Mucosa of descending colon (tissue), 3 donors: ENCODE data around the gene CD19. TPM values are rescaled to one million over a fixed set of nuclear protein-coding genes. Genes with fewer than 3 reads are reported as not detected.
"Not testable (repeated sequence)": the region's sequence is repeated elsewhere in the genome, so short reads cannot be mapped to it uniquely, and the experiment has no call there.

Experiments
- ATAC-seq: fragments of 200-7000 bp; cut with Tn5 transposase; one replicate; pipeline ENCODE4 v1.9.1; 2020; ENCODE audit warnings: mild to moderate bottlenecking, moderate library complexity
- DNase-seq, 3 donors: peaks; one replicate each; pipeline ENCODE4 v3.0.0-alpha.2; 2020
- H3K36me3 ChIP-seq: fragments of 200-600 bp; one replicate; pipeline ENCODE4 v1.8.0; 2021; ENCODE audit warnings: low read depth, mild to moderate bottlenecking
- H3K4me1 ChIP-seq: fragments of 200-600 bp; one replicate; pipeline ENCODE4 v1.8.0; 2021; ENCODE audit warnings: low read depth, mild to moderate bottlenecking
- H3K4me3 ChIP-seq: fragments of 200-600 bp; one replicate; pipeline ENCODE4 v1.8.0; 2021; ENCODE audit warnings: mild to moderate bottlenecking
- H3K9me3 ChIP-seq: fragments of 200-600 bp; one replicate; pipeline ENCODE4 v1.8.0; 2021; ENCODE audit warnings: mild to moderate bottlenecking
- intact Hi-C, 2 donors: fragments of 100-400 bp; cut with DNase I in 1 of 2; cut with micrococcal nuclease in 1 of 2; formaldehyde crosslinking; loops; one replicate each; pipeline versions ENCODE4 v1.11.0 to v1.11.1; 2022; cut with DNase I, micrococcal nuclease
- total RNA-seq, 3 donors: library from RNA; stranded (reverse); fragmentation: NEBNext Ultra II Directional in 2 of 3; extraction: Animal tissue kit (Norgen Biotek cat#: 25700) in 2 of 3; gene quantifications; one replicate each; pipeline versions ENCODE4 v1.2.1 to v1.2.4, GENCODE V29; 2021 to 2023
- TF ChIP-seq, protein P1 (sequence below): fragments of 200-600 bp; IDR thresholded peaks from one replicate; pipeline ENCODE4 v1.8.0; 2022; ENCODE audit warnings: antibody characterized with exemption, mild to moderate bottlenecking
- donor health status: DM: no; HTN: no; CAD: no; lungs with moderate emphysema.
- donor health status: DM: no; HTN: no; CAD: no.
- donor health status: DM: no; HTN: yes; CAD: no.

The CD19 gene
- total RNA-seq, 3 donors from 2014 or later, result 0.29 to 0.65 (median 0.38) TPM

DNA sequence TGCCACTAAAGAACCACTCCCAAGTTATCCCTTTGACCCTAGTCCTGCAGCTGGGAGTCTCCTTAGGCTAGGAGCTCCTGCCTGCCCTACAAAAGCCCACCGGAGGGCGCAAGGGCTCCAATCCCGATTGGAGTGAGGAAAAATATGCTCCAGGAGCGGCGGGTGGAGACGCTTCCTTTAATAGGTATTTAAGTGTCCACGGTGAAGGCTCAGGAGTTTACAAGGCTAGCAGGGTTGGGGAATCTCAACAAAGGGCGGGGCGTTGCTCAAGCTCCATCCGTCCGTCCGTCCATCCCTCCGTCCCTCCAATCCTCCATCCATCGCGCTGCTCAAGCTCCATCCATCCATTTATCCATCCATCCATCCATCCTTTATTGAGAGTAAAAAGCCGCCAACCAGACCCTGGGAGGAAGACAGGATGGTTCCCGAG is 42.3 kb downstream of the CD19 start:
- Histone ChIP-seq H3K36me3 (no peaks in the 10 kb centered on the region), H3K4me1 (peaks cover 12% of the 10 kb centered on the region), H3K9me3 (no peaks in the 10 kb centered on the region), H3K4me3 (peak overlapping the region; percentile 56)
- TF ChIP-seq, protein P1, sequence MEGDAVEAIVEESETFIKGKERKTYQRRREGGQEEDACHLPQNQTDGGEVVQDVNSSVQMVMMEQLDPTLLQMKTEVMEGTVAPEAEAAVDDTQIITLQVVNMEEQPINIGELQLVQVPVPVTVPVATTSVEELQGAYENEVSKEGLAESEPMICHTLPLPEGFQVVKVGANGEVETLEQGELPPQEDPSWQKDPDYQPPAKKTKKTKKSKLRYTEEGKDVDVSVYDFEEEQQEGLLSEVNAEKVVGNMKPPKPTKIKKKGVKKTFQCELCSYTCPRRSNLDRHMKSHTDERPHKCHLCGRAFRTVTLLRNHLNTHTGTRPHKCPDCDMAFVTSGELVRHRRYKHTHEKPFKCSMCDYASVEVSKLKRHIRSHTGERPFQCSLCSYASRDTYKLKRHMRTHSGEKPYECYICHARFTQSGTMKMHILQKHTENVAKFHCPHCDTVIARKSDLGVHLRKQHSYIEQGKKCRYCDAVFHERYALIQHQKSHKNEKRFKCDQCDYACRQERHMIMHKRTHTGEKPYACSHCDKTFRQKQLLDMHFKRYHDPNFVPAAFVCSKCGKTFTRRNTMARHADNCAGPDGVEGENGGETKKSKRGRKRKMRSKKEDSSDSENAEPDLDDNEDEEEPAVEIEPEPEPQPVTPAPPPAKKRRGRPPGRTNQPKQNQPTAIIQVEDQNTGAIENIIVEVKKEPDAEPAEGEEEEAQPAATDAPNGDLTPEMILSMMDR, result peak; percentile 10
- ATAC-seq (peak; percentile 56), DNase-seq (peak in 2 of 3 donors; percentile 55 to 69)
- intact Hi-C loops, result no loop called here

- ATAC-seq, result peak; percentile 97
- Histone ChIP-seq H3K9me3 (no peaks in the 10 kb centered on the region), H3K4me3 (peak within 1 kb of the TSS; percentile 56), H3K4me1 (peaks cover 12% of the 10 kb centered on the region), H3K36me3 (no peaks in the 10 kb centered on the region)
- TF ChIP-seq, protein P1, result no peak
- intact Hi-C loops, result no loop called here
- peak; percentile 98 to 99 (median 99) for DNase-seq
These were observed 42.8 kb downstream of the CD19 start, which contains the start of gene SPNS1 for GRCh38 chr16:28974437-28975157. Gene SPNS1, plus strand, starts transcription at chr16:28974778. Its CDS starts 374 bp downstream, at chr16:28975152.

GRCh38 chr16:28975158-28975599 is 43.4 kb downstream of the CD19 start:
- Histone ChIP-seq H3K4me3 (peak overlapping the region; percentile 56), H3K36me3 (no peaks in the 10 kb centered on the region), H3K4me1 (peaks cover 12% of the 10 kb centered on the region), H3K9me3 (no peaks in the 10 kb centered on the region)
- DNase-seq (no peak), ATAC-seq (peak; percentile 19)
- intact Hi-C loops, result no loop called here
- TF ChIP-seq, protein P1, result no peak

DNA sequence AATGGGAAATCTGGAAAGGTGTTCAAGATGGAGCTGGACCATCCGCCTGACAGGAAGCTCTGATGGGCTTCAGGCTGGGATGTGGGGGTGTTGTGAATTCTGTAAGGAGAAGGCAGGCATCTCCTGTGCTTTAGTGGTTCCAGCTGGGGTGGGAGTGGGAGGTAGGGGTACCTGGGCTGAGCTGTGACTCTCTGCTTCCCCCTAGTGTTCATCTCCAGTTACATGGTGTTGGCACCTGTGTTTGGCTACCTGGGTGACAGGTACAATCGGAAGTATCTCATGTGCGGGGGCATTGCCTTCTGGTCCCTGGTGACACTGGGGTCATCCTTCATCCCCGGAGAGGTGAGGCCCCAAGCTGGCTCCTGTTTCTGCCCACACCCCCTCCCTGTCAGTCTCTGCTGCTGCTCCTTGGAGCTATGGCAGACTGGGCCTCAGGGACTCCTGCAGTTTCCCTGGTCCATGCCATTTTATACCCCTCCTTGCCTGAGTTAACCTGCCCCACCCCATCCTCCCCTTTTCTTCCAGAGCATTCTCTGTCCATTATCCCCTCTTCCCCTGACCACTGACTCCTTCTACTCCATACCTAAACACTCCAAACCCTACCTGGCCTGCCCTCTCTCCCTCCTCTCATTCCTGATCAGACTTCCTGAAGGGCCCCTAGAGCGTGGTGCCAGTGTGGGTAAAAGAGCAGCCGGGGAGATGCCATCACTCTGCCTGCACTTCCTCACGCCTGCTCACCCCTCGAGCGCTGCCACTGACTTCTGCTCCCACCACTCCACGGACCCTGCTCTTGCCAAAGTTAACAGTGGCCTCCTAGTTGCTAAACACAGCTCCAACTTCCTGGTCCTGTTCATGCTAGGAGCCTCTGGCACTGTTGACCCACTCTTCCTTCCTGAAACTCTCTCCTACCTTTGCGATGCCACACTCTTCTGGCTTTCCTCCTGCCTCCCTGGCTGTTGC is 46.2 kb downstream of the CD19 start:
- ATAC-seq (no peak), DNase-seq (peak in 1 of 3 donors; percentile 25)
- TF ChIP-seq, protein P1, result peak; percentile 36
- no peaks in the 10 kb centered on the region for H3K9me3 ChIP-seq
- H3K4me3 ChIP-seq, result no peak overlapping the region
- intact Hi-C loops, result no loop called here
- no peaks in the 10 kb centered on the region for H3K36me3 ChIP-seq
- peaks cover 12% of the 10 kb centered on the region for H3K4me1 ChIP-seq

DNA sequence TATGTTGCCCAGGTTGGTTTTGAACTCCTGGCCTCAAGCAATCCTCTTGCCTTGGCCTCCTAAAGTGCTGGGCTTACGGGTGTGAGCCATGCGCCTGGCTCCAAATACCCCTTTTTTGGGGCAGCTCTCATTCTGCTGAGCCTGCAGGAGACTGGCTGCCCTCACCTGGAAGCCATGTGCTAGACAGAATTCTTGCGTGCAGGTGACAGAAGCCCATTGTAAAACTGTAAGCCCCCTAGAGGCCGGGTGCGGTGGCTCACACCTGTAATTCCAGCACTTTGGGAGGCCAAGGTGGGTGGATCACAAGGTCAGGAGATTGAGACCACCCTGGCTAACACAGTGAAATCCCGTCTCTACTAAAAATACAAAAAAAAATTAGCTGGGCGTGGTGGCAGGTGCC is 48.6 kb downstream of the CD19 start:
- not testable (repeated sequence) for ATAC-seq

More for the DNA sequence above, 48.6 kb downstream of the CD19 start:
- H3K9me3 ChIP-seq, intact Hi-C loops, H3K4me1 ChIP-seq, H3K4me3 ChIP-seq, H3K36me3 ChIP-seq, DNase-seq: not testable (repeated sequence)
